NB4 (cell line): ENCODE measurements around the gene AKR1B15.
"Not testable (repeated sequence)": the region's sequence is repeated elsewhere in the genome, so short reads cannot be mapped to it uniquely, and the experiment has no call there.

ENCODE experiments used
- DNase-seq: peaks from one replicate; pipeline ENCODE4 v3.0.0; 2010; ENCODE audit warnings: low read depth
- H3K4me3 ChIP-seq: one replicate; pipeline ENCODE4 v1.5.1; 2011; ENCODE audit warnings: mild to moderate bottlenecking, low read depth, low read length, moderate library complexity
- MYC ChIP-seq: IDR thresholded peaks from 2 replicates; pipeline ENCODE4 v1.6.1; 2011; ENCODE audit warnings: low read depth, low read length
- POLR2A ChIP-seq: IDR thresholded peaks from 2 replicates; pipeline ENCODE4 v1.6.1; 2011; ENCODE audit warnings: mild to moderate bottlenecking; ENCODE audit not compliant: insufficient read length; ENCODE audit errors: extremely low read depth
- TF ChIP-seq, protein P1 (sequence below): IDR thresholded peaks from 2 replicates; pipeline ENCODE4 v1.6.1; 2011; ENCODE audit warnings: low read depth, low read length
- TF ChIP-seq, protein P2 (sequence below): IDR thresholded peaks from one replicate; pipeline ENCODE4 v1.5.1; 2012; ENCODE audit warnings: low read depth, low read length

The AKR1B15 gene

GRCh38 chr7:134515569-134516468 lies 33.1 kb upstream of the AKR1B15 start:
- peak; percentile 45 for DNase-seq
- TF ChIP-seq, protein P1, sequence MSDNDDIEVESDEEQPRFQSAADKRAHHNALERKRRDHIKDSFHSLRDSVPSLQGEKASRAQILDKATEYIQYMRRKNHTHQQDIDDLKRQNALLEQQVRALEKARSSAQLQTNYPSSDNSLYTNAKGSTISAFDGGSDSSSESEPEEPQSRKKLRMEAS = no peak
- TF ChIP-seq POLR2A (no peak), MYC (no peak)
- TF ChIP-seq, protein P2, sequence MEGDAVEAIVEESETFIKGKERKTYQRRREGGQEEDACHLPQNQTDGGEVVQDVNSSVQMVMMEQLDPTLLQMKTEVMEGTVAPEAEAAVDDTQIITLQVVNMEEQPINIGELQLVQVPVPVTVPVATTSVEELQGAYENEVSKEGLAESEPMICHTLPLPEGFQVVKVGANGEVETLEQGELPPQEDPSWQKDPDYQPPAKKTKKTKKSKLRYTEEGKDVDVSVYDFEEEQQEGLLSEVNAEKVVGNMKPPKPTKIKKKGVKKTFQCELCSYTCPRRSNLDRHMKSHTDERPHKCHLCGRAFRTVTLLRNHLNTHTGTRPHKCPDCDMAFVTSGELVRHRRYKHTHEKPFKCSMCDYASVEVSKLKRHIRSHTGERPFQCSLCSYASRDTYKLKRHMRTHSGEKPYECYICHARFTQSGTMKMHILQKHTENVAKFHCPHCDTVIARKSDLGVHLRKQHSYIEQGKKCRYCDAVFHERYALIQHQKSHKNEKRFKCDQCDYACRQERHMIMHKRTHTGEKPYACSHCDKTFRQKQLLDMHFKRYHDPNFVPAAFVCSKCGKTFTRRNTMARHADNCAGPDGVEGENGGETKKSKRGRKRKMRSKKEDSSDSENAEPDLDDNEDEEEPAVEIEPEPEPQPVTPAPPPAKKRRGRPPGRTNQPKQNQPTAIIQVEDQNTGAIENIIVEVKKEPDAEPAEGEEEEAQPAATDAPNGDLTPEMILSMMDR = no peak
- H3K4me3 ChIP-seq = no peak overlapping the region

GRCh38 chr7:134520130-134520529 lies 28.8 kb upstream of the AKR1B15 start:
- H3K4me3 ChIP-seq = no peak overlapping the region
- no peak for DNase-seq
- TF ChIP-seq POLR2A (no peak), MYC (no peak)
- TF ChIP-seq, protein P2 = no peak
- TF ChIP-seq, protein P1 = no peak

DNA sequence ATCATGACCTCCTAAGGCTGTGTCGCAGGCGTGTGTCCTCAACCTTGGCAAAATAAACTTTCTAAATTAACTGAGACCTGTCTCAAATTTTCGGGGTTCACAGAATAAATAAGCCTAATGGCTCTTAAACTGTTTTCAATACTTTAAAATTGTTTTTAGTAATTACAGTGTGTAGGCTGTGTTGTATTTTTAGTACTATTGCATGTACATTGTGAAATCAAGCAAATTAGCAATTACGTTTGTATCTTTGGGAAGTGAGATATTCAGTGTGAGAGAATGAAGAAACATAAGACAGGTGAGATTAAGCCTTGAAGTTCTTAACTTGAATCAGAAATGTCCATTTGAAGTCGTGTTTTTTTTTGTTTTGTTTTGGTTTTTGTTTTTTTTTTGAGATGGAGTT lies 26.3 kb upstream of the AKR1B15 start:
- DNase-seq = no peak
- TF ChIP-seq MYC (no peak), POLR2A (no peak)
- TF ChIP-seq, protein P1 = no peak
- TF ChIP-seq, protein P2 = no peak
- no peak overlapping the region for H3K4me3 ChIP-seq

GRCh38 chr7:134525449-134525848 lies 23.5 kb upstream of the AKR1B15 start:
- H3K4me3 ChIP-seq, DNase-seq: not testable (repeated sequence)

DNA sequence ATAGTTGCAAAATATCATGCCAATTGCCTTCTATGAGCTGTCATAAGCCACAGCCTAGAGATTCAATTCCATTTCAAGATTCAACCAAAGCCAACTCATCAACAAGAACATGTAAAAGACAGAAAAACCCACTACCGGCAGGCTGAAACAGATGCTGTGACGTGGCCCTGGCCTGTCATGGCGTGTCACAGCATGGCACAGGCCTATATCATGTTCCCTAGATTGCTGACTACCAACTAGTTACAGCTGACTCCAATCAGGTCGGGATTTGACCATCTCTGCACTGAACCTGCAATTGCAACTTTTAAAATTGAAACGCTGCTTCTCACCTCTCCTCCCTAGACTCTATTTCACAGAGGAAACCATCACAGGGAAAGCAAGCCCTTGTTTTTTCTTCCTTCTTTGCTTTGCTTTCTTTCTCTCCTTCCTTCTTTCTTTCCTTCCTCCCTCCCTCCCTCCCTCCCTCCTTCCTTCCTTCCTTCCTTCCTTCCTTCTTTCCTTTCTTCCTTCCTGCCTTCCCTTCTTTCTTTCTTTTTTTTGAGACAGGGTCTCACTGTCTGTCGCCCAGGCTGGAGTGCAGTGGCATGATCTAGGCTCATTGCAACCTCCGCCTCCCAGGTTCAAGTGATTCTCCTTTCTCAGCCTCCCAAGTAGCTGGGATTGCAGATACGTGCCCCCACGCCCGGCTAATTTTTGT lies 22.2 kb upstream of the AKR1B15 start:
- DNase-seq, H3K4me3 ChIP-seq: not testable (repeated sequence)

GRCh38 chr7:134527979-134528371 lies 20.9 kb upstream of the AKR1B15 start:
- H3K4me3 ChIP-seq = no peak overlapping the region
- DNase-seq = no peak
- TF ChIP-seq, protein P2 = no peak
- no peak for TF ChIP-seq POLR2A
- TF ChIP-seq, protein P1 = no peak
- TF ChIP-seq MYC = no peak
